IMR-90 (cell line): Measurements from ENCODE around the gene CDK18. TPM values are rescaled to one million over a fixed set of nuclear protein-coding genes. Genes with fewer than 3 reads are reported as not detected.

Source experiments
- ATAC-seq: fragments of 200-7000 bp; cut with Tn5 transposase; 2 replicates; pipeline ENCODE4 v1.9.1; 2020; ENCODE audit warnings: low read depth, mild to moderate bottlenecking, moderate library complexity
- BruUV-seq: library from RNA; stranded (reverse); fragments of 400-500 nt; replicated peaks from 2 replicates; lab custom pipeline; 2021; lab: Mats Ljungman, UMichigan
- CTCF ChIA-PET: fragments of 300-600 bp; formaldehyde crosslinking; extraction: SDS; loops from one replicate; lab custom pipeline; 2021; ENCODE audit warnings: antibody characterized with exemption; lab: Yijun Ruan, JAX
- POLR2A ChIA-PET: fragments of 300-600 bp; sonication (Branson Sonifier 250); formaldehyde crosslinking; loops from one replicate; lab custom pipeline; 2022; ENCODE audit warnings: antibody characterized with exemption; ENCODE audit not compliant: unreplicated experiment; lab: Charles Lee
- DNase-seq: peaks from one replicate; pipeline ENCODE4 v3.0.0; 2013
- H2AFZ ChIP-seq: replicated peaks from 2 replicates; pipeline ENCODE3; 2013; ENCODE audit warnings: low read length, mild to moderate bottlenecking; ENCODE audit not compliant: poor library complexity
- H2AK5ac ChIP-seq: 2 replicates; pipeline ENCODE4 v1.6.1; 2013; ENCODE audit warnings: low read depth, low read length, inconsistent platforms
- H2AK9ac ChIP-seq: replicated peaks from 2 replicates; pipeline ENCODE3; 2013; ENCODE audit warnings: mild to moderate bottlenecking, low read depth, low read length, moderate library complexity; ENCODE audit not compliant: poor library complexity
- H2BK120ac ChIP-seq: 2 replicates; pipeline ENCODE4 v1.6.1; 2013; ENCODE audit warnings: low read depth, low read length, inconsistent platforms
- H2BK15ac ChIP-seq: 3 replicates; pipeline ENCODE4 v1.6.1; 2013; ENCODE audit warnings: low read depth, low read length, inconsistent platforms
- H2BK20ac ChIP-seq: 2 replicates; pipeline ENCODE4 v1.6.1; 2013; ENCODE audit warnings: low read depth, mild to moderate bottlenecking, inconsistent platforms, low read length, moderate library complexity
- H2BK5ac ChIP-seq: 2 replicates; pipeline ENCODE4 v1.6.1; 2013; ENCODE audit warnings: mild to moderate bottlenecking, low read depth, low read length, inconsistent platforms; ENCODE audit not compliant: poor library complexity, severe bottlenecking
- H3K14ac ChIP-seq: replicated peaks from 2 replicates; pipeline ENCODE4 v1.6.1; 2013; ENCODE audit warnings: low read depth, low read length, inconsistent platforms
- H3K18ac ChIP-seq: 2 replicates; pipeline ENCODE4 v1.6.1; 2013; ENCODE audit warnings: low read depth, low read length, control low read depth
- H3K23ac ChIP-seq: 2 replicates; pipeline ENCODE4 v1.6.1; 2013; ENCODE audit warnings: low read depth, low read length, inconsistent platforms
- H3K27ac ChIP-seq: 2 replicates; pipeline ENCODE4 v1.5.1; 2013; ENCODE audit warnings: mild to moderate bottlenecking, control low read depth, low read length; ENCODE audit not compliant: insufficient read depth
- H3K27me3 ChIP-seq: 2 replicates; pipeline ENCODE4 v1.6.1; 2013; ENCODE audit warnings: low read length; ENCODE audit not compliant: control insufficient read depth, insufficient read depth
- H3K36me3 ChIP-seq: 2 replicates; pipeline ENCODE4 v1.6.1; 2013; ENCODE audit warnings: low read length, mixed read lengths; ENCODE audit not compliant: control insufficient read depth, insufficient read depth
- H3K4ac ChIP-seq: 2 replicates; pipeline ENCODE4 v1.6.1; 2013; ENCODE audit warnings: low read depth, low read length, inconsistent platforms
- H3K4me1 ChIP-seq: 2 replicates; pipeline ENCODE4 v1.6.1; 2013; ENCODE audit warnings: low read length, mixed read lengths; ENCODE audit not compliant: control insufficient read depth, insufficient read depth
- H3K4me2 ChIP-seq: 2 replicates; pipeline ENCODE4 v1.6.1; 2013; ENCODE audit warnings: low read depth, mild to moderate bottlenecking, control low read depth, low read length, moderate library complexity
- H3K4me3 ChIP-seq: 2 replicates; pipeline ENCODE4 v1.5.1; 2013; ENCODE audit warnings: low read depth, mild to moderate bottlenecking, control low read depth, low read length, moderate library complexity; ENCODE audit not compliant: insufficient read depth
- H3K56ac ChIP-seq: 2 replicates; pipeline ENCODE4 v1.6.1; 2013; ENCODE audit warnings: low read length, inconsistent platforms; ENCODE audit not compliant: insufficient read depth; ENCODE audit errors: extremely low read depth
- H3K79me1 ChIP-seq, 2 experiments: 2 replicates each; pipeline ENCODE4 v1.6.1; 2013; ENCODE audit warnings: low read length in 2 of 2, inconsistent platforms in 1 of 2, low read depth in 1 of 2
- H3K9ac ChIP-seq: 2 replicates; pipeline ENCODE4 v1.6.1; 2013; ENCODE audit warnings: low read depth, low read length, control low read depth
- H3K9me1 ChIP-seq: 2 replicates; pipeline ENCODE4 v1.6.1; 2013; ENCODE audit warnings: low read length, inconsistent platforms; ENCODE audit not compliant: insufficient read depth
- H3K9me3 ChIP-seq: 2 replicates; pipeline ENCODE4 v1.6.1; 2013; ENCODE audit warnings: low read length; ENCODE audit not compliant: control insufficient read depth, insufficient read depth
- H4K20me1 ChIP-seq: 2 replicates; pipeline ENCODE4 v1.6.1; 2013; ENCODE audit warnings: low read length, inconsistent platforms; ENCODE audit not compliant: insufficient read depth
- H4K5ac ChIP-seq: 2 replicates; pipeline ENCODE4 v1.6.1; 2013; ENCODE audit warnings: mild to moderate bottlenecking, low read depth, low read length, control low read depth
- H4K8ac ChIP-seq, 2 experiments: 2 replicates each; pipeline ENCODE4 v1.6.1; 2013; ENCODE audit warnings: low read depth in 2 of 2, low read length in 2 of 2, control low read depth in 1 of 2, inconsistent platforms in 1 of 2
- H4K91ac ChIP-seq: 2 replicates; pipeline ENCODE4 v1.6.1; 2013; ENCODE audit warnings: low read depth, low read length, inconsistent platforms; ENCODE audit not compliant: insufficient read depth
- CEBPB ChIP-seq: IDR thresholded peaks from 2 replicates; pipeline ENCODE4 v1.6.1; 2012; ENCODE audit warnings: low read depth, low read length, improper control_type of control experiment
- CHD1 ChIP-seq: IDR thresholded peaks from 2 replicates; pipeline ENCODE4 v1.6.1; 2012; ENCODE audit warnings: low read depth, low read length, improper control_type of control experiment
- ELK1 ChIP-seq: fragments of 150-350 bp; IDR thresholded peaks from 2 replicates; pipeline ENCODE4 v1.6.1; 2016; ENCODE audit warnings: low read depth, mild to moderate bottlenecking, low read length, moderate library complexity, borderline replicate concordance
- FOS ChIP-seq: fragments of 150-350 bp; IDR thresholded peaks from 2 replicates; pipeline ENCODE4 v1.6.1; 2016; ENCODE audit warnings: low read depth, low read length
- MAZ ChIP-seq: IDR thresholded peaks from 2 replicates; pipeline ENCODE4 v1.6.1; 2012; ENCODE audit warnings: low read depth, mild to moderate bottlenecking, low read length, improper control_type of control experiment, moderate library complexity, borderline replicate concordance
- MXI1 ChIP-seq: IDR thresholded peaks from 2 replicates; pipeline ENCODE4 v1.6.1; 2012; ENCODE audit warnings: low read depth, mild to moderate bottlenecking, low read length, moderate library complexity, borderline replicate concordance
- POLR2A ChIP-seq: IDR thresholded peaks from 2 replicates; pipeline ENCODE4 v1.6.1; 2012; ENCODE audit warnings: mild to moderate bottlenecking, low read depth, low read length
- RFX5 ChIP-seq: IDR thresholded peaks from 2 replicates; pipeline ENCODE4 v1.8.0; 2012; ENCODE audit warnings: low read depth, mild to moderate bottlenecking, low read length, moderate library complexity
- USF2 ChIP-seq: fragments of 150-350 bp; IDR thresholded peaks from 2 replicates; pipeline ENCODE4 v1.6.1; 2017; ENCODE audit warnings: mild to moderate bottlenecking, antibody characterized with exemption, low read length, low read depth
- WGBS, 2 experiments: methylation state at CpG; one replicate each; pipeline versions ENCODE4 v1.1.5 to v1.1.7; 2013; ENCODE audit warnings: missing lambda C conversion rate in 2 of 2; ENCODE audit not compliant: insufficient read length in 1 of 2; ENCODE audit errors: extremely low coverage in 2 of 2; 5-methylcytosine and 5-hydroxymethylcytosine counted together
- dilution Hi-C: fragments of 300-500 bp; cut with HindIII; formaldehyde crosslinking; loops from one replicate; pipeline ENCODE4 v1.14.3; 2018; ENCODE audit warnings: low sequenced_read_pairs; ENCODE audit not compliant: unreplicated experiment
- in situ Hi-C: fragments of 300-500 bp; cut with MboI; formaldehyde crosslinking; loops from 3 replicates; pipeline ENCODE4 v1.14.3; 2019; ENCODE audit warnings: low sequenced_read_pairs, inconsistent platforms, mixed read lengths
- intact Hi-C: fragments of 100-400 bp; cut with micrococcal nuclease; formaldehyde crosslinking; loops from 2 replicates; pipeline ENCODE4 v1.10.0; 2022
- polyA plus RNA-seq, 3 experiments: library from polyadenylated mRNA; depleted of rRNA; stranded (reverse); fragments of >200 nt; gene quantifications; 2 replicates each; pipeline ENCODE4 v1.2.3, GENCODE V29; 2012; ENCODE audit warnings: low replicate concordance in 1 of 3
- total RNA-seq: library from RNA; depleted of rRNA; stranded (reverse); fragments of >200 nt; gene quantifications from 2 replicates; pipeline ENCODE4 v1.2.3, GENCODE V29; 2012

The CDK18 gene
- total and polyA plus RNA-seq, 2 of the 4 experiments (the other 2 are of a cell fraction) = 0.18 to 0.48 TPM

- Histone ChIP-seq H3K4ac (no peak overlapping the region), H3K23ac (no peak overlapping the region), H3K14ac (no peak overlapping the region), H4K8ac (no peak overlapping the region), H3K4me1 (peaks cover 2% of the 10 kb centered on the region; the same call in 1 of the 2 replicates), H2AFZ (no peak overlapping the region), H2BK20ac (no peak overlapping the region), H3K36me3 (no peaks in the 10 kb centered on the region), H2BK120ac (no peak overlapping the region), H3K56ac (no peak overlapping the region), H3K27ac (no peak overlapping the region), H2AK9ac (no peak overlapping the region), H3K79me1 (no peaks in the 10 kb centered on the region), H3K27me3 (peaks cover 80% of the 10 kb centered on the region), H3K9me3 (0 out of 2 replicates have a peak, but pooled peaks cover 2% of the 10 kb centered on the region), H3K18ac (no peak overlapping the region), H2BK15ac (no peak overlapping the region), H2AK5ac (no peak overlapping the region), H2BK5ac (no peak overlapping the region), H4K20me1 (no peaks in the 10 kb centered on the region), H4K91ac (no peak overlapping the region), H3K4me3 (no peak overlapping the region), H3K4me2 (no peak overlapping the region), H3K9ac (no peak overlapping the region), H4K5ac (no peak overlapping the region), H3K9me1 (no peaks in the 10 kb centered on the region)
- ATAC-seq (no peak), DNase-seq (no peak)
- POLR2A ChIA-PET = no interaction called here
- TF ChIP-seq CHD1 (no peak), MXI1 (no peak), MAZ (no peak), ELK1 (no peak), FOS (no peak), POLR2A (no peak), RFX5 (no peak), CEBPB (no peak), USF2 (no peak)
- dilution Hi-C loops = no loop called here
- in situ Hi-C loops = no loop called here
- CTCF ChIA-PET = no interaction called here
- WGBS, 2 experiments = 61% methylated on average over 3 of the region's 6 CpGs; no CpG with 5 or more reads in 1 of the 2 experiments
- intact Hi-C loops = no loop called here
- no TSS peak for BruUV-seq
Observed at GRCh38 chr1:205567716-205568115, 63.2 kb downstream of the CDK18 start.
